Activated T-cell treated with anti-CD3 and anti-CD28 coated beads, Interleukin-2, amount 50 U/mL, for 4 hours (primary cell): ENCODE measurements around the gene TMCO4. TPM values are rescaled to one million over a fixed set of nuclear protein-coding genes. Genes with fewer than 3 reads are reported as not detected.
"Not testable (repeated sequence)": the region's sequence is repeated elsewhere in the genome, so short reads cannot be mapped to it uniquely, and the experiment has no call there.

Experiments
- ATAC-seq, 2 donors: fragments of 200-7000 bp; cut with Tn5 transposase; one replicate each; pipeline ENCODE4 v1.10.0; 2021
- DNase-seq: peaks from one replicate; pipeline ENCODE4 v3.0.0-alpha.2; 2020
- H3K27me3 Mint-ChIP-seq: one replicate; pipeline ENCODE4 v1.8.0; 2021; ENCODE audit warnings: low read depth, mixed read lengths
- H3K36me3 Mint-ChIP-seq: one replicate; pipeline ENCODE4 v1.8.0; 2022; ENCODE audit warnings: mixed read lengths; ENCODE audit not compliant: insufficient read depth
- H3K4me1 Mint-ChIP-seq: one replicate; pipeline ENCODE4 v1.8.0; 2021; ENCODE audit warnings: low read depth, mixed read lengths
- H3K4me3 Mint-ChIP-seq: one replicate; pipeline ENCODE4 v1.8.0; 2021; ENCODE audit warnings: mild to moderate bottlenecking, moderate library complexity, mixed read lengths
- H3K9me3 Mint-ChIP-seq: one replicate; pipeline ENCODE4 v1.8.0; 2021; ENCODE audit warnings: mixed read lengths
- total RNA-seq, 3 donors: library from RNA; stranded (reverse); gene quantifications; one replicate each; pipeline ENCODE4 v1.2.1, GENCODE V29; 2021

The TMCO4 gene
- total RNA-seq, 3 donors from 2014 or later: 10.4 to 16.1 (median 13.2) TPM

DNA sequence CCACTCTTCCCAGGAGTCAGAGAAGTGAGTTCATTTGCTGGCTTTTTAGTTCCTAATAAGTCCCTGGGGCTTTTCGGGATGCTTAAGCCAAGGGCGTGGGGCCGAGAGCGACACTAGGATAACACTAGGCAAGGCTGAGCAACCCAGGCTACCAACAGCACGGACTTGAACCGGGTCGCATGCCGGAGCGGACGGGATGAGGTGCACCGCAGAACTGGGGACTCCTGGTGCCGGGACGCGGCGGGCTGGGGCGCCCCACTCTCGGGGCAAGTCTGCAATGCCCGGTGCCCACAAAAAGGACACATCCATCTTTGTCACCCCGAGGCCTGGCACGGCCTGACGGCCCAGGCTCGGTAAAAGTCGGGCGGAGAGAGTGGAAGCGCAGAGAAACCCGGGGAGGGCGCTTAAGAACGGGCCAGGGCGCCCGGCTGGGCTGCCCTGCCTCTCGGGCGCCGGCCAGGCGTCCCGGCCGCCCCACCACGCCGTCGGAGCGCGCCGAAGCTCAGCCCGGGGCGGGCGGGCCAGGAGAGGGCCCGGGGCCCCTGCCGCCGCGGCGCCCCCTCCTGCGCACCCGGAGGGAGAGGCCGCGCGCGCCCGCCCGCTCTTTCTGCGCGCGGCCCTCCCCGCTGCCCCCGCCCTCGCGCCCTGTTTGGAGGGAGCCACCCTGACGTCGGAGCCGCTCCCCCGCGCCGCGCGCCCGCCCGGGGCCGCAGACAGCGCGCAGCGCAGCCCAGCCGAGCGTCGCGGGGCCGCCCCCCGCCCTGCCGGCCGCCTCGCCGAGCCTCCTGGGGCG lies 155.9 kb downstream of the TMCO4 start, which contains the start of gene NBL1:
Gene NBL1, plus strand, starts transcription at position 710 of the 793 bp plus-strand sequence. CDS start 10,720 bp downstream, outside the sequence.
- DNase-seq (peak; percentile 72), ATAC-seq (peak; percentile 90 to 93)
- H3K4me1 Mint-ChIP-seq: peaks cover 30% of the 10 kb centered on the region
- H3K4me3 Mint-ChIP-seq: peak within 1 kb of the TSS; percentile 89
- H3K36me3 Mint-ChIP-seq: no peaks in the 10 kb centered on the region
- H3K27me3 Mint-ChIP-seq: peaks cover 12% of the 10 kb centered on the region
- no peaks in the 10 kb centered on the region for H3K9me3 Mint-ChIP-seq

DNA sequence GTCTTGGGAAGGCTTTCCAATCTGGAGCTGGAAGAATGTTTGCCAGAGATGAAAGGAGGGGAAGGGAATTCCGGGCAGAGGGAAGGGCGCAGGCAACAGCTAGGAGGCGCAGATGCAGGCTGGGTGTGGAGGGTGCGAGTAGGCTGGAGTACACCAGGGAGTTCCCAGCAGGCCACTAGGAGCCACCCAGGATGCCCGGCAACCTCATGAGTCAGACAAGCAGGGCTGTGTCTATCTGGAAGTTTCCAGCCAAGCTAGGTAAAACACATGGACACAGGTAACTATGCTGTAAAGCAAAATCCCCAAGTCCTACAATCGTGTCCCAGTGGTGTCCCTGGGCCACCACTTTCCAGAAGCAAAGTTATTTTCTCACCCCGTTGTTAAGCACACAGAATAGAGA lies 156.6 kb downstream of the TMCO4 start:
- peak overlapping the region; percentile 82 for H3K4me3 Mint-ChIP-seq
- ATAC-seq (no peak), DNase-seq (no peak)
- no peaks in the 10 kb centered on the region for H3K36me3 Mint-ChIP-seq
- H3K9me3 Mint-ChIP-seq: no peaks in the 10 kb centered on the region
- H3K27me3 Mint-ChIP-seq: peaks cover 12% of the 10 kb centered on the region
- peaks cover 30% of the 10 kb centered on the region for H3K4me1 Mint-ChIP-seq

DNA sequence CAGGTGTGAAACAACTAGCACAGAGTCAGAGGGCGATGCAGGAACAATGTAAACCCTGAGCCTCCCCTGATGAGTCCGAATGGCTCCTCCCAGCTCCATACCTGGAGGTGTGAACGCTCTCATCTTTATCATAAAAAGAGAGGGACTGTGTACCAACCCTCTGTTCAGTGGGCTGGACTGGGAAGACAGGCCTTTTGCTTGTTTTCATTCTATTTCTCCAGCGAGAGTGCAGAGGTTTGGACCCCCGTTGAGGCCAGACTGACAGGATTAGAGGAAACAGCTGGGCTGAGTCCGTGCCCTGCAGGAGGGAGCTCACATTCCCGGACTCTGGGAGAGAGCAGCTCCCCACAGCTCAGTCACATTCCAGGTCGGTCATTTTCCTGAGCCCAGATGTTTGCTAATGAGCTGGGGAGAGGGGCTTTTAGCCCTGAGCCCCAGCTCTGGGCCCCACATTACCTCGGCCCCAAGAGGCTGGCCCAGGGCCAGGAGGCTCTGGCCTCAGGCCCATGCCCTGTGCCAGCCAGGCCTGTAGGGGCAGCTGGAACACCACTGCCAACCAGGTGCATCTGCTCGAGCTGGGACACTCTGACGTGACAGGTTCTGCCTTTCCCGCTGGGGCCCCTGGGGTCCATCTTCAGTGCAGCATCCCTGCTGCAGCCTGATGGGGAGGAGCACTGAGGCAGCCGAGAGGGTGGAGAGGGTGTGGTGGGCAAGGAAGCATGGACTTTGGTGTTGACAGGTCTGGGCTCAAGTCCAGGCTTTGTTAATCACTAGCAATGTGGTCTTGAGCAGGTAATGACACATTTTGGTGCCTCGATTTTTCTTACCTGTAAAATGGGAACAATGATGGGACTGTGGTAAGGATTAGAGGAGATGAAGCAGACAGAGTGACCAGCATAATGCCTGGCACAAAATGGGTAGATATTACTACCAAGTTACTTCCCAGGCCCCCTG lies 159.1 kb downstream of the TMCO4 start:
- Mint-ChIP-seq H3K4me1 (peaks cover 11% of the 10 kb centered on the region), H3K27me3 (peaks cover 12% of the 10 kb centered on the region), H3K9me3 (no peaks in the 10 kb centered on the region), H3K36me3 (no peaks in the 10 kb centered on the region), H3K4me3 (no peak overlapping the region)
- ATAC-seq: no peak
- DNase-seq: no peak

DNA sequence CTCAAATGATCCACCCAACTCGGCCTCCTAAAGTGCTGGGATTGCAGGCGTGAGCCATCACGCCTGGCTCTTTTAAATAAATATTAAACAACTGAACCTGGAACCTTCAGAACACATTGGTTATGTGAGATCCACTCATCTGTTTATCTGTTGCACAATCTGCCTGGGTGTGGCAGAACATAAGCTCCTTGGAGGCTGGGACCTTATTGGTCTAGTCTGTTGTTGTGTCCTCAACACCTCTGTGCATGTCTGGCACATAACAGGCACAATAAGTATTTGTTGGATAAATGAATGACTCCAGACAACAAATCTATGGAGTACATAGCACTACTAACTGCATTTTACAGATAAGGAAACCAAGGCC lies 159.7 kb downstream of the TMCO4 start:
- Mint-ChIP-seq H3K4me3 (no peak overlapping the region), H3K36me3 (no peaks in the 10 kb centered on the region), H3K4me1 (peaks cover 8% of the 10 kb centered on the region), H3K27me3 (peaks cover 12% of the 10 kb centered on the region), H3K9me3 (no peaks in the 10 kb centered on the region)
- ATAC-seq: no peak
- DNase-seq: no peak

DNA sequence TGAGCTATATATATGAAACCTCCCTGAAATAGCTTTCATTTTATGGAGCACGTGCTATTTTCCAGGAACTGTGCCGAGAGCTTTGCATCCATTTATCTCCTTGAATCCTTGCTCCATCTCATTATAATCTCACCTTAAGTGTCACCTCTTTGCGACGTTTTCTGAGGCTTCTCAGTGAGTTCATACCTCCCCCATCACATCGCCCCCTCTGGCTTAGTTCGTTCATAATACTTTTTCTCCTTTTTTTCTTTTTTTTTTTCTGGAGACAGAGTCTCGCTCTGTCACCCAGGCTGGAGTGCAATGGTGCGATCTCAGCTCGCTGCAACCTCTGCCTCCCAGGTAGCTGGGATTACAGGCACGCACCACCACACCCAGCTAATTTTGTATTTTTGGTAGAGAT lies 160.5 kb downstream of the TMCO4 start:
- ATAC-seq, H3K4me3 Mint-ChIP-seq, H3K36me3 Mint-ChIP-seq, H3K4me1 Mint-ChIP-seq, DNase-seq, H3K9me3 Mint-ChIP-seq: not testable (repeated sequence)
- H3K27me3 Mint-ChIP-seq: peaks cover 10% of the 10 kb centered on the region

DNA sequence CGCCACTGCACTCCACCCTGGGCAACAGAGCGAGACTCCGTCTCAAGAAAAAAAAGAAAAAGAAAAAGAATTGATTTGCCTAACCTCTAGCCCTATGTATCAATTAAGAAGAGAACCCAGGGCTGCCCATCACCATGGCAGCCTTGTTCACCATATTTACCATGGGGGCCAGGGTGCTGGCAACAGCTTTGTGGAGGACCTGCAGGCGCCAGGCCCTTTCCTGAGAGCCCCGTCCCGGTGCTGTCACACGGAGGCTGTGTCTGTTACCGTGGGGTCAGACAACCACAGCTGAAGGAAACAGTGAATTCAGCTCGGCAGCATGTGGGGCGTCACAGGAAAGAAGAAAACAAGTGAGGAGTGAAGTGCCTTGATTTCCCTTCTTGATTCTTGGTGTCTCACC lies 162.1 kb downstream of the TMCO4 start:
- Mint-ChIP-seq H3K27me3 (peaks cover under 1% of the 10 kb centered on the region), H3K36me3 (no peaks in the 10 kb centered on the region), H3K4me1 (no peaks in the 10 kb centered on the region), H3K9me3 (no peaks in the 10 kb centered on the region), H3K4me3 (no peak overlapping the region)
- DNase-seq (no peak), ATAC-seq (no peak)

DNA sequence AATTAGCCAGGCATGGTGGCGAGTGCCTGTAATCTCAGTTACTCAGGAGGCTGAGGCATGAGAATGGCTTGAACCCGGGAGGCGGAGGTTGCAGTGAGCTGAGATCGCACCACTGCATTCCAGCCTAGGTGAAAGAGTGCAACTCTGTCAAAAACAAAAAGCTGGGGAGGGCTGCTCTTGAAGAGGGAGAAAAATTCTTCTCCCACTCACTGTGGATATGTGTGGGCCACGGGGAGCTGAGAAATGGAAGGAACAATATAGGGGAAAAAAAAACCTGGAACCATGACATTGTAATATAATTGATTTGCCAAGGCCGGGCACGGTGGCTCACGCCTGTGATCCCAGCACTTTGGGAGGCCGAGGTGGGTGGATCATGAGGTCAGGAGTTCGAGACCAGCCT lies 163.0 kb downstream of the TMCO4 start:
- not testable (repeated sequence) for ATAC-seq, H3K27me3 Mint-ChIP-seq, H3K36me3 Mint-ChIP-seq, H3K9me3 Mint-ChIP-seq, DNase-seq, H3K4me1 Mint-ChIP-seq, H3K4me3 Mint-ChIP-seq

DNA sequence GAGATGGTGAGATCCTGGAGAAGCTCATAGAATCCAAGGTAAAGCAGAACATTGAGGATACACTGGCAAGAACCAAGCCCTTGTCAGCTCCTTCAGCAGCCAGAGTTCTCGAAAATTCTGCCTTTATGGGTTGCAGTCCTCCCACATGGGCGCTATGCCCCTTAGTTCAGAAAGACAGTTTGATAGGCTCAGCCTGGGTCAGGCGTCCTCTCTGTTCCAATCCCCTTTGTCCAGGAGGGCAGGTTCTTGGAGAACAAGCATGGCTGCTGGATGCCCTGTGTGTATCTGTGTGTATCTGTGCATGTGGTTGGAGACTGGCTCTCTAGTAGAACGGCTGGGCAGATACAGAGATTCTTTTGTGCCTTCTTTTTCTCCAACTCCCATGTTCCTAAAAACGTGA lies 163.7 kb downstream of the TMCO4 start:
- no peaks in the 10 kb centered on the region for H3K27me3 Mint-ChIP-seq
- H3K4me3 Mint-ChIP-seq: no peak overlapping the region
- DNase-seq: no peak
- ATAC-seq: no peak
- H3K4me1 Mint-ChIP-seq: no peaks in the 10 kb centered on the region
- H3K36me3 Mint-ChIP-seq: no peaks in the 10 kb centered on the region
- no peaks in the 10 kb centered on the region for H3K9me3 Mint-ChIP-seq

DNA sequence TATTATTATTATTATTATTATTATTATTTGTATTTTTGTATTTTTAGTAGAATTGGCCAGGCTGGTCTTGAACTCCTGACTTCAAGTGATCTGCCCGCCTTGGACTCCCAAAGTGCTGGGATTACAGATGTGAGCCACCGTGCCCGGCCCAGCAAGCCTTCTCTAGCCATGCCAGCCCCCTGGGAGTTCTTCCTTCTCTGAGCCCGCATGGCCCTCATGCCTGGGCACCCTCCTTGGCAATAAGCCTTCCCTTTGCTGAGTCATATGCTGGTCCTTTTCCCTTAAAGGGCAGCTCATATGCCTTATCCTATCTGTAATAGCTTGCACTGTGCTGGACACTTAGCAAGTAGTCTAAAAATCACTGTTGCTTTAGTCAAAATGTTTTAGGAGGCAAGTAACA lies 164.1 kb downstream of the TMCO4 start:
- Mint-ChIP-seq H3K9me3 (no peaks in the 10 kb centered on the region), H3K27me3 (no peaks in the 10 kb centered on the region), H3K4me1 (no peaks in the 10 kb centered on the region), H3K4me3 (no peak overlapping the region), H3K36me3 (no peaks in the 10 kb centered on the region)
- no peak for DNase-seq
- no peak for ATAC-seq

DNA sequence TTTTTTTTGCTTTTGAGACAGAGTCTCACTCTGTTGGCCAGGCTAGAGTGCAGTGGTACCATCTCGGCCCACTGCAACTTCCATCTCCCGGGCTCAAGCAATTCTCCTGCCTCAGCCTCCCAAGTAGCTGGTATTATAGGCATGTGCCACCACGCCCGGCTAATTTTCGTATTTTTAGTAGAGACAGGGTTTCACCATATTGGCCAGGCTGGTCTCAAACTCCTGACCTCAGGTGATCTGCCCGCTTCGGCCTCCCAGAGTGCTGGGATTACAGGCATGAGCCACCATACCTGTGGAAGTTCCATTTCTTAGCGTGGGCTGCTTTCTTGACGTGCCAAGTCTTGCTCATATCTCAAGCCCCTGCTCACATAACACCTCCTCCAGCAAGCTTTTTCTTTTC lies 164.7 kb downstream of the TMCO4 start:
- not testable (repeated sequence) for ATAC-seq, H3K4me1 Mint-ChIP-seq, H3K27me3 Mint-ChIP-seq, H3K4me3 Mint-ChIP-seq, H3K36me3 Mint-ChIP-seq, DNase-seq, H3K9me3 Mint-ChIP-seq

DNA sequence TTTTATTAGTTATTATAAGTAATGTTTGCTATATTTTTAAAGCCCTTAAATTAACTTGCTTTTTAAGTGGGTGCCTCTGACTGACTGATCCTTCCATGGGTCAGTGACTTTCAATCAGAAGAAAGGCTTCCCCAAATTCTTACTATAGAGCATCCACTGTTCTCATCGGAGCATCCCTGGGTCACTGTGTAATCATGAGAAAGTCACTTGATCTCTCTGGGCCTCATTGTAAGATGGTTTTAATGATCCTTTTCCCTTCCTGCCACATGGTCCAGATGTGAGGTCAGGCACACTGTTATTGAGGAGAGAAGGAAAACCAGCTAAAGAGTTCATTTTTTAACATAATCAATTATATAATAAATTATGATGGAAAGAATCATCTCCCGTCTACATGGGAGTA lies 166.6 kb downstream of the TMCO4 start:
- no peaks in the 10 kb centered on the region for H3K4me1 Mint-ChIP-seq
- ATAC-seq: no peak
- H3K4me3 Mint-ChIP-seq: no peak overlapping the region
- no peaks in the 10 kb centered on the region for H3K27me3 Mint-ChIP-seq
- DNase-seq: no peak
- peaks cover 2% of the 10 kb centered on the region for H3K36me3 Mint-ChIP-seq
- no peaks in the 10 kb centered on the region for H3K9me3 Mint-ChIP-seq

Other genes with a start within 250 kb of the TMCO4 start
- gene NBL1, start 155.6 kb downstream of the TMCO4 start, total RNA-seq: 10 to 100 TPM; 20.7 to 27.6 (median 20.7) TPM
- under 1 TPM; 0.11 to 0.43 (median 0.11) TPM for gene HTR6, start 135.0 kb downstream of the TMCO4 start, total RNA-seq
- not detected for gene RNF186, start 15.4 kb upstream of the TMCO4 start, total RNA-seq
- gene OTUD3, start 82.5 kb upstream of the TMCO4 start, total RNA-seq: 1 to 10 TPM; 6.1 to 8.2 (median 7.2) TPM
- not detected for gene PLA2G2E, start 123.7 kb upstream of the TMCO4 start, total RNA-seq
- under 1 TPM in 1 of 3 donors, not detected in 2; 0.24 TPM for gene PLA2G2A, start 179.7 kb upstream of the TMCO4 start, total RNA-seq